COLO668 (cell line): ENCODE data around the gene DSCAML1.

Source experiments
- DNase-seq: peaks from one replicate; lab custom pipeline; 2025; ENCODE audit not compliant: unreplicated experiment; lab: John Stamatoyannopoulos, UW

The DSCAML1 gene

GRCh38 chr11:117643606-117644300, 153.3 kb downstream of the DSCAML1 start:
- DNase-seq: no peak

- DNase-seq: no peak
Observed at GRCh38 chr11:117642835-117643234, 154.2 kb downstream of the DSCAML1 start.

- DNase-seq: no peak
Observed at GRCh38 chr11:117642396-117642795, 154.6 kb downstream of the DSCAML1 start.

GRCh38 chr11:117641008-117641915, 155.8 kb downstream of the DSCAML1 start:
- DNase-seq: no peak

GRCh38 chr11:117640041-117640440, 157.0 kb downstream of the DSCAML1 start:
- no peak for DNase-seq

GRCh38 chr11:117639601-117640000, 157.4 kb downstream of the DSCAML1 start:
- no peak for DNase-seq

GRCh38 chr11:117638911-117639543, 158.0 kb downstream of the DSCAML1 start:
- DNase-seq: no peak

GRCh38 chr11:117634756-117635603, 162.0 kb downstream of the DSCAML1 start:
- no peak for DNase-seq

- no peak for DNase-seq
Observed at GRCh38 chr11:117633976-117634755, 162.8 kb downstream of the DSCAML1 start.

- DNase-seq: no peak
Observed at GRCh38 chr11:117633186-117633754, 163.7 kb downstream of the DSCAML1 start.

GRCh38 chr11:117632306-117632705, 164.7 kb downstream of the DSCAML1 start:
- DNase-seq: no peak

- no peak for DNase-seq
Observed at GRCh38 chr11:117631336-117632140, 165.5 kb downstream of the DSCAML1 start.

- DNase-seq: no peak
Observed at GRCh38 chr11:117629891-117630538, 167.0 kb downstream of the DSCAML1 start.

GRCh38 chr11:117629146-117629545, 167.9 kb downstream of the DSCAML1 start:
- no peak for DNase-seq

GRCh38 chr11:117627259-117627658, 169.8 kb downstream of the DSCAML1 start:
- no peak for DNase-seq

- DNase-seq: no peak
Observed at GRCh38 chr11:117626576-117626975, 170.4 kb downstream of the DSCAML1 start.

- no peak for DNase-seq
Observed at GRCh38 chr11:117625237-117625636, 171.8 kb downstream of the DSCAML1 start.

- no peak for DNase-seq
Observed at GRCh38 chr11:117623831-117624271, 173.2 kb downstream of the DSCAML1 start.
